ENCODE measurements around the gene ZNF653. TPM values are rescaled to one million over a fixed set of nuclear protein-coding genes. Genes with fewer than 3 reads are reported as not detected.
A peak's percentile ranks its signal among the peaks of the same experiment; 100 is the strongest.
"Not testable (repeated sequence)": the region's sequence is repeated elsewhere in the genome, so short reads cannot be mapped to it uniquely, and the experiment has no call there.

Gene ZNF653
- total RNA-seq, 3 donors from 2014 or later (not counting 1 experiment from before 2014, with no cell fraction given) = 9.9 to 15.4 (median 10.8) TPM

GRCh38 chr19:11435833-11436313 is 69.8 kb downstream of the ZNF653 start:
- H3K27me3 ChIP-seq (ENCODE audit: control insufficient read depth, insufficient read depth, low read length) = no peaks in the 10 kb centered on the region
- peak overlapping the region; percentile 75 for H3K27ac ChIP-seq (ENCODE audit: low read length)
- no peak for ATAC-seq
- peak in 1 of 2 donors; percentile 37 for DNase-seq
- H3K9me3 ChIP-seq (ENCODE audit: control insufficient read depth, insufficient read depth, low read length) = no peaks in the 10 kb centered on the region
- Mint-ChIP-seq H3K36me3 (no peaks in the 10 kb centered on the region), H3K9me3 (no peaks in the 10 kb centered on the region), H3K27ac (peak overlapping the region; percentile 97 to 99), H3K4me1 (peaks cover 21 to 32% of the 10 kb centered on the region in 2 donors), H3K4me3 (peak overlapping the region; percentile 99), H3K27me3 (ENCODE audit: low read depth in 2 of 2) (no peaks in the 10 kb centered on the region)
- H3K4me3 ChIP-seq (ENCODE audit: low read length) = peak overlapping the region; percentile 84
- TF ChIP-seq CTCF (IDR thresholded peaks at IDR 0.05) = no peak
- intact Hi-C loops (cut with micrococcal nuclease) = loop anchor here (1.0 to 2.0 kb wide), 3 partner anchors 55 to 90 kb away; partner anchors contain the start of genes CCDC159, SWSAP1 and TMEM205
- peaks cover 26% of the 10 kb centered on the region for H3K4me1 ChIP-seq (ENCODE audit: control insufficient read depth, insufficient read depth, low read length)
- peaks cover 12% of the 10 kb centered on the region for H3K36me3 ChIP-seq (ENCODE audit: control insufficient read depth, insufficient read depth, low read length)
- WGBS (ENCODE audit: insufficient coverage) = 4% methylated on average over 21 of the region's 21 CpGs

- ATAC-seq = peak; percentile 93 to 98 (median 93)
- no peaks in the 10 kb centered on the region for H3K36me3 Mint-ChIP-seq
Measured at GRCh38 chr19:11435057-11435832, 70.4 kb downstream of the ZNF653 start, which contains the start of the genes ODAD3 and PRKCSH. Gene ODAD3 (minus strand): TSS chr19:11435121. CDS start chr19:11435016, 105 bp downstream. Gene PRKCSH (plus strand): TSS chr19:11435635. CDS start chr19:11436118, 483 bp downstream.

GRCh38 chr19:11434703-11435056 is 71.0 kb downstream of the ZNF653 start:
- no peaks in the 10 kb centered on the region for H3K9me3 ChIP-seq (ENCODE audit: control insufficient read depth, insufficient read depth, low read length)
- ATAC-seq = peak; percentile 0 to 2 (median 1)
- Mint-ChIP-seq H3K4me3 (peak overlapping the region; percentile 99), H3K27ac (peak overlapping the region; percentile 97 to 99), H3K9me3 (no peaks in the 10 kb centered on the region), H3K27me3 (ENCODE audit: low read depth in 2 of 2) (no peaks in the 10 kb centered on the region), H3K36me3 (no peaks in the 10 kb centered on the region), H3K4me1 (peaks cover 21 to 29% of the 10 kb centered on the region in 2 donors)
- no peak for TF ChIP-seq CTCF (IDR thresholded peaks at IDR 0.05)
- peak overlapping the region; percentile 75 for H3K27ac ChIP-seq (ENCODE audit: low read length)
- H3K36me3 ChIP-seq (ENCODE audit: control insufficient read depth, insufficient read depth, low read length) = peaks cover 10% of the 10 kb centered on the region
- peak overlapping the region; percentile 84 for H3K4me3 ChIP-seq (ENCODE audit: low read length)
- 12% methylated on average over 9 of the region's 9 CpGs for WGBS (ENCODE audit: insufficient coverage)
- peaks cover 26% of the 10 kb centered on the region for H3K4me1 ChIP-seq (ENCODE audit: control insufficient read depth, insufficient read depth, low read length)
- intact Hi-C loops (cut with micrococcal nuclease) = loop anchor here (1.0 to 2.0 kb wide), 3 partner anchors 53 to 88 kb away; partner anchors contain the start of genes CCDC159, SWSAP1 and TMEM205
- H3K27me3 ChIP-seq (ENCODE audit: control insufficient read depth, insufficient read depth, low read length) = no peaks in the 10 kb centered on the region
- DNase-seq = no peak

More at GRCh38 chr19:11435057-11435832, 70.4 kb downstream of the ZNF653 start, which contains the start of the genes ODAD3 and PRKCSH:
- under 1% methylated on average over 53 of the region's 53 CpGs for WGBS (ENCODE audit: insufficient coverage)
- Histone ChIP-seq H3K27me3 (ENCODE audit: control insufficient read depth, insufficient read depth, low read length) (no peaks in the 10 kb centered on the region), H3K36me3 (ENCODE audit: control insufficient read depth, insufficient read depth, low read length) (peaks cover 10% of the 10 kb centered on the region), H3K9me3 (ENCODE audit: control insufficient read depth, insufficient read depth, low read length) (no peaks in the 10 kb centered on the region), H3K4me1 (ENCODE audit: control insufficient read depth, insufficient read depth, low read length) (peaks cover 26% of the 10 kb centered on the region), H3K27ac (ENCODE audit: low read length) (peak within 1 kb of the TSS; percentile 75), H3K4me3 (ENCODE audit: low read length) (peak within 1 kb of the TSS; percentile 84)
- Mint-ChIP-seq H3K27me3 (ENCODE audit: low read depth in 2 of 2) (no peaks in the 10 kb centered on the region), H3K4me1 (peaks cover 21 to 29% of the 10 kb centered on the region in 2 donors), H3K4me3 (peak within 1 kb of the TSS; percentile 99), H3K27ac (peak within 1 kb of the TSS; percentile 97 to 99), H3K9me3 (no peaks in the 10 kb centered on the region)
- DNase-seq = peak; percentile 94 to 99
- peak; percentile 84 for TF ChIP-seq CTCF (IDR thresholded peaks at IDR 0.05)
- intact Hi-C loops (cut with micrococcal nuclease) = loop anchor here (1.0 to 2.0 kb wide), 3 partner anchors 54 to 89 kb away; partner anchors contain the start of genes CCDC159, SWSAP1 and TMEM205

GRCh38 chr19:11433526-11433925 is 72.1 kb downstream of the ZNF653 start:
- intact Hi-C loops (cut with micrococcal nuclease); H3K4me3 Mint-ChIP-seq; H3K27ac ChIP-seq (ENCODE audit: low read length); H3K9me3 Mint-ChIP-seq; H3K9me3 ChIP-seq (ENCODE audit: control insufficient read depth, insufficient read depth, low read length); DNase-seq; H3K4me3 ChIP-seq (ENCODE audit: low read length); H3K36me3 Mint-ChIP-seq; H3K27me3 Mint-ChIP-seq (ENCODE audit: low read depth in 2 of 2); H3K27me3 ChIP-seq (ENCODE audit: control insufficient read depth, insufficient read depth, low read length); ATAC-seq: not testable (repeated sequence)
- H3K4me1 ChIP-seq (ENCODE audit: control insufficient read depth, insufficient read depth, low read length) = peaks cover 26% of the 10 kb centered on the region
- 88% methylated on average over 3 of the region's 3 CpGs for WGBS (ENCODE audit: insufficient coverage)
- peak overlapping the region in 1 of 2 donors; percentile 97 for H3K27ac Mint-ChIP-seq
- peaks cover 10% of the 10 kb centered on the region for H3K36me3 ChIP-seq (ENCODE audit: control insufficient read depth, insufficient read depth, low read length)
- peaks cover 21 to 29% of the 10 kb centered on the region in 2 donors for H3K4me1 Mint-ChIP-seq
